ENCODE results near the gene CCSER2. TPM values are rescaled to one million over a fixed set of nuclear protein-coding genes. Genes with fewer than 3 reads are reported as not detected.

Gene CCSER2
- polyA plus RNA-seq, 1 of the 3 experiments (the other 2 are of a cell fraction), result 8.5 TPM

DNA sequence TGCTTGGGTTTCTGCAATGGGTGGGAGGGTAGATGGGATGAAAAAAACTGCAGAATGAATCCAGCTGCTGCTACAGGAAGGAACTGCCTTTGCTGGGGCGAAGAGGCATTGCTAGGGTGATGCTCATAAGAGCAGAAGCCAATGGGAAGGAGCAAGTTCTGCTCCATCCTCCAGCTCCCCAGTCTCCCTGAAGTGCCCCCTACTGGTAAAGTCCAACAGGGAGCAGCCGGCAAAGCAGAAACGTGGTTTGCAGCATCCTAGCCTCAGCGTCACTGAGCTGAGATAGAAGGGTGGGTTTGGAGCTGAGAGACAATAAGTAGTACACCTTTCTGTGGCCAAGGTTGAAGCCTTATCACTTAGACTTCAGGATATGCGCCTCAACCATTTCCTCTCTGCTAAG is 220.5 kb downstream of the CCSER2 start:
- no peaks in the 10 kb centered on the region for H3K9me3 ChIP-seq
- no peaks in the 10 kb centered on the region for H3F3A ChIP-seq (replicated peaks; ENCODE audit: insufficient read depth)
- H3K4me2 ChIP-seq, result no peak overlapping the region
- no peak overlapping the region for H2AFZ ChIP-seq (ENCODE audit: low read depth)
- no peak overlapping the region for H3K27ac ChIP-seq (ENCODE audit: low read depth in 2 of 2, low read length in 1 of 2)
- no peaks in the 10 kb centered on the region for H3K27me3 ChIP-seq (ENCODE audit: insufficient read depth)
- peak; percentile 27 for TF ChIP-seq CTCF (IDR thresholded peaks at IDR 0.05)
- TF ChIP-seq RCOR1 (IDR thresholded peaks at IDR 0.05; ENCODE audit: low read length), result no peak
- H3K79me2 ChIP-seq (ENCODE audit: insufficient read depth), result no peaks in the 10 kb centered on the region
- no peak overlapping the region for H3K9ac ChIP-seq
- H3K36me3 ChIP-seq (replicated peaks in 1 of 2; ENCODE audit: control insufficient read depth in 1 of 2, insufficient read depth in 2 of 2, low read length in 1 of 2), result no peaks in the 10 kb centered on the region
- H3K4me3 ChIP-seq (ENCODE audit: low read depth in 2 of 2, low read length in 1 of 2), result no peak overlapping the region
- peaks cover 0 to 10% of the 10 kb centered on the region in 2 experiments; a peak in 1 of 4 replicates for H3K4me1 ChIP-seq (ENCODE audit: control insufficient read depth in 1 of 2, insufficient read depth in 2 of 2, low read depth in 1 of 2, low read length in 1 of 2)
- ChIA-PET POLR2A (interaction anchor here (1.2 kb wide), 1 partner anchor 9 kb away, joined by 3 read pairs; no protein-coding TSS in a partner anchor), CTCF (interaction anchor here (0.7 to 1.7 kb wide), 5 partner anchors 9 to 392 kb away, joined by 3 to 5 read pairs (median 3); no protein-coding TSS in a partner anchor)
- H3K9me2 ChIP-seq, result no peaks in the 10 kb centered on the region
- no peaks in the 10 kb centered on the region for H4K20me1 ChIP-seq (ENCODE audit: insufficient read depth)
- no peak for DNase-seq
- WGBS (ENCODE audit: low lambda C conversion rate), result 48% methylated on average over 5 of the region's 5 CpGs

GRCh38 chr10:84549368-84550165 is 221.2 kb downstream of the CCSER2 start:
- Histone ChIP-seq H3K79me2 (ENCODE audit: insufficient read depth) (no peaks in the 10 kb centered on the region), H3K36me3 (replicated peaks in 1 of 2; ENCODE audit: control insufficient read depth in 1 of 2, insufficient read depth in 2 of 2, low read length in 1 of 2) (no peaks in the 10 kb centered on the region), H3K4me1 (ENCODE audit: control insufficient read depth in 1 of 2, insufficient read depth in 2 of 2, low read depth in 1 of 2, low read length in 1 of 2) (peaks cover 0 to 8% of the 10 kb centered on the region in 2 experiments; a peak in 1 of 4 replicates), H3K4me3 (ENCODE audit: low read depth in 2 of 2, low read length in 1 of 2) (no peak overlapping the region), H3K9me2 (no peaks in the 10 kb centered on the region), H3K27me3 (ENCODE audit: insufficient read depth) (no peaks in the 10 kb centered on the region), H3K27ac (ENCODE audit: low read depth in 2 of 2, low read length in 1 of 2) (no peak overlapping the region), H3F3A (replicated peaks; ENCODE audit: insufficient read depth) (no peaks in the 10 kb centered on the region), H2AFZ (ENCODE audit: low read depth) (no peak overlapping the region), H3K9me3 (no peaks in the 10 kb centered on the region), H3K9ac (no peak overlapping the region), H4K20me1 (ENCODE audit: insufficient read depth) (no peaks in the 10 kb centered on the region), H3K4me2 (no peak overlapping the region)
- no peak for DNase-seq
- CTCF ChIA-PET, result interaction anchor here (0.7 to 1.7 kb wide), 5 partner anchors 8 to 393 kb away, joined by 3 to 5 read pairs (median 3); no protein-coding TSS in a partner anchor
- POLR2A ChIA-PET, result no interaction called here
- 37% methylated on average over 11 of the region's 11 CpGs for WGBS (ENCODE audit: low lambda C conversion rate)
- TF ChIP-seq RCOR1 (IDR thresholded peaks at IDR 0.05; ENCODE audit: low read length) (no peak), MAX (IDR thresholded peaks at IDR 0.05; ENCODE audit: low read depth) (no peak), ZBTB33 (IDR thresholded peaks at IDR 0.05; ENCODE audit: borderline replicate concordance, low read depth) (no peak), CHD2 (IDR thresholded peaks at IDR 0.05; ENCODE audit: low read length, partially characterized antibody) (no peak), RXRA (IDR thresholded peaks at IDR 0.05; ENCODE audit: borderline replicate concordance, low read depth) (no peak), FOXM1 (IDR thresholded peaks at IDR 0.05; ENCODE audit: low read depth) (no peak), EZH2phosphoT487 (IDR thresholded peaks at IDR 0.05; ENCODE audit: borderline replicate concordance, low read depth) (no peak), YY1 (IDR thresholded peaks at IDR 0.05; ENCODE audit: low read depth) (no peak), CTCF (IDR thresholded peaks at IDR 0.05) (no peak), FOXJ3 (CRISPR knock-in tag; IDR thresholded peaks at IDR 0.05) (no peak), EP300 (IDR thresholded peaks at IDR 0.05; ENCODE audit: borderline replicate concordance in 1 of 2, low read depth in 1 of 2, low read length in 1 of 2) (no peak), RFX5 (IDR thresholded peaks at IDR 0.05; ENCODE audit: low read length) (no peak), SMC3 (IDR thresholded peaks at IDR 0.05; ENCODE audit: low read depth, low read length) (no peak), NRF1 (IDR thresholded peaks at IDR 0.05; ENCODE audit: low read depth, low read length) (no peak)
- TF ChIP-seq, protein P1, sequence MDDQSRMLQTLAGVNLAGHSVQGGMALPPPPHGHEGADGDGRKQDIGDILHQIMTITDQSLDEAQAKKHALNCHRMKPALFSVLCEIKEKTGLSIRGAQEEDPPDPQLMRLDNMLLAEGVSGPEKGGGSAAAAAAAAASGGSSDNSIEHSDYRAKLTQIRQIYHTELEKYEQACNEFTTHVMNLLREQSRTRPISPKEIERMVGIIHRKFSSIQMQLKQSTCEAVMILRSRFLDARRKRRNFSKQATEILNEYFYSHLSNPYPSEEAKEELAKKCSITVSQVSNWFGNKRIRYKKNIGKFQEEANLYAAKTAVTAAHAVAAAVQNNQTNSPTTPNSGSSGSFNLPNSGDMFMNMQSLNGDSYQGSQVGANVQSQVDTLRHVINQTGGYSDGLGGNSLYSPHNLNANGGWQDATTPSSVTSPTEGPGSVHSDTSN (IDR thresholded peaks at IDR 0.05), result no peak
- TF ChIP-seq, protein P2, sequence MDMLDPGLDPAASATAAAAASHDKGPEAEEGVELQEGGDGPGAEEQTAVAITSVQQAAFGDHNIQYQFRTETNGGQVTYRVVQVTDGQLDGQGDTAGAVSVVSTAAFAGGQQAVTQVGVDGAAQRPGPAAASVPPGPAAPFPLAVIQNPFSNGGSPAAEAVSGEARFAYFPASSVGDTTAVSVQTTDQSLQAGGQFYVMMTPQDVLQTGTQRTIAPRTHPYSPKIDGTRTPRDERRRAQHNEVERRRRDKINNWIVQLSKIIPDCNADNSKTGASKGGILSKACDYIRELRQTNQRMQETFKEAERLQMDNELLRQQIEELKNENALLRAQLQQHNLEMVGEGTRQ (IDR thresholded peaks at IDR 0.05; ENCODE audit: borderline replicate concordance, low read depth, low read length), result no peak

Measured in SK-N-SH (cell line).